CD4-positive, CD25-positive, alpha-beta regulatory T cell (primary cell): ENCODE data around the gene ENTREP1. TPM values are rescaled to one million over a fixed set of nuclear protein-coding genes. Genes with fewer than 3 reads are reported as not detected.

ENCODE experiments used
- ATAC-seq, 2 donors: fragments of 150-1000 bp; cut with Tn5 transposase; one replicate each; pipeline ENCODE4 v1.10.0; 2021; ENCODE audit warnings: low read depth in 2 of 2, moderate number of reproducible peaks in 2 of 2, moderate library complexity in 1 of 2
- DNase-seq, 3 donors: peaks; one replicate each; pipeline versions ENCODE4 v3.0.0 to v3.0.0-alpha.2; 2012 to 2022; ENCODE audit warnings: mixed read lengths in 1 of 3
- H3K27ac ChIP-seq: one replicate; pipeline ENCODE4 v1.7.0; 2013; ENCODE audit warnings: mild to moderate bottlenecking, low read length; ENCODE audit not compliant: insufficient read depth, poor library complexity, severe bottlenecking
- H3K27me3 ChIP-seq: one replicate; pipeline ENCODE4 v1.7.0; 2013; ENCODE audit warnings: low read length; ENCODE audit not compliant: control insufficient read depth, insufficient read depth
- H3K36me3 ChIP-seq: one replicate; pipeline ENCODE4 v1.7.0; 2013; ENCODE audit warnings: mild to moderate bottlenecking, low read length, moderate library complexity; ENCODE audit not compliant: control insufficient read depth, insufficient read depth
- H3K4me1 ChIP-seq: 2 replicates; pipeline ENCODE4 v1.7.0; 2013; ENCODE audit warnings: mild to moderate bottlenecking, low read length; ENCODE audit not compliant: insufficient read depth, control insufficient read depth, poor library complexity, severe bottlenecking
- H3K4me3 ChIP-seq: one replicate; pipeline ENCODE4 v1.7.0; 2013; ENCODE audit warnings: low read depth, mild to moderate bottlenecking, low read length, moderate library complexity
- H3K9me3 ChIP-seq, 2 experiments: 1 replicate in 1 of 2; 2 replicates in 1 of 2; pipeline ENCODE4 v1.7.0; 2013; ENCODE audit warnings: low read length in 2 of 2, mild to moderate bottlenecking in 1 of 2, moderate library complexity in 1 of 2; ENCODE audit not compliant: control insufficient read depth in 2 of 2
- H3K27ac Mint-ChIP-seq, 3 donors: one replicate each; pipeline ENCODE4 v1.8.0; 2020 to 2022; ENCODE audit warnings: mild to moderate bottlenecking in 3 of 3, mixed read lengths in 3 of 3, moderate library complexity in 2 of 3
- H3K27me3 Mint-ChIP-seq: one replicate; pipeline ENCODE4 v1.8.0; 2022; ENCODE audit warnings: mild to moderate bottlenecking, mixed read lengths
- H3K36me3 Mint-ChIP-seq: one replicate; pipeline ENCODE4 v1.8.0; 2020; ENCODE audit warnings: mixed read lengths
- H3K4me1 Mint-ChIP-seq, 4 donors: one replicate each; pipeline ENCODE4 v1.8.0; 2020 to 2022; ENCODE audit warnings: mixed read lengths in 4 of 4, mild to moderate bottlenecking in 1 of 4
- H3K4me3 Mint-ChIP-seq, 4 donors: one replicate each; pipeline ENCODE4 v1.8.0; 2020 to 2022; ENCODE audit warnings: mild to moderate bottlenecking in 4 of 4, mixed read lengths in 4 of 4, moderate library complexity in 3 of 4
- H3K9me3 Mint-ChIP-seq, 7 donors: one replicate each; pipeline ENCODE4 v1.8.0; 2020 to 2022; ENCODE audit warnings: mixed read lengths in 7 of 7, mild to moderate bottlenecking in 3 of 7, moderate library complexity in 2 of 7
- polyA plus RNA-seq, 4 donors: library from polyadenylated mRNA; unstranded; fragments of 300-500 nt; fragmentation: Illumina TruSeq; gene quantifications; one replicate each; pipeline ENCODE4 v1.2.3, GENCODE V29; 2021
- total RNA-seq: library from RNA; stranded (reverse); gene quantifications from one replicate; pipeline ENCODE4 v1.2.3, GENCODE V29; 2022

The ENTREP1 gene
- total and polyA plus RNA-seq, 5 donors from 2014 or later = not detected

DNA sequence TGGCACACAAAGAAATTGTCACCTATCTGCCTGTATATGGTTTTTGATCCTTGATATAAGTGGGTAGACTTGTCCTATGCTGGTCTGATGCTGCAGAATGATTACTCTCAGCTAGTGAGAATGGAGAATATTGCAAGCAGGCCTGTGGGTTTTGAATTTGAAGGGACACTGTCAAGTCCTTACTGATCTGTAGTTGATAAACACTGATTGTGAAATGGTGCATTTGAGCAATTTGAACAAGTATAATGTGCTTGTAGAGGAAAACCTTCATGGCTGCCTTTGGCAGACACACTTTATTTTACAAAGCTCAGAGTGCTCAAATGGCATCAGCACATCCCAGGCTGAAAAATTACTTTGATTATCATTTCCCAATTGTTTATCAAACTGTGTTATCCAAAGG is 9.3 kb downstream of the ENTREP1 start:
- Mint-ChIP-seq H3K9me3 (no peaks in the 10 kb centered on the region), H3K27ac (no peak overlapping the region), H3K27me3 (peaks cover 16% of the 10 kb centered on the region), H3K4me1 (no peaks in the 10 kb centered on the region), H3K36me3 (no peaks in the 10 kb centered on the region), H3K4me3 (no peak overlapping the region)
- Histone ChIP-seq H3K36me3 (no peaks in the 10 kb centered on the region), H3K27ac (no peak overlapping the region), H3K4me3 (no peak overlapping the region), H3K27me3 (peaks cover 3% of the 10 kb centered on the region), H3K4me1 (no peaks in the 10 kb centered on the region), H3K9me3 (no peaks in the 10 kb centered on the region)
- DNase-seq (no peak), ATAC-seq (no peak)

- Histone ChIP-seq H3K9me3 (no peaks in the 10 kb centered on the region), H3K36me3 (no peaks in the 10 kb centered on the region), H3K27me3 (no peaks in the 10 kb centered on the region), H3K4me1 (no peaks in the 10 kb centered on the region), H3K4me3 (no peak overlapping the region), H3K27ac (no peak overlapping the region)
- Mint-ChIP-seq H3K4me1 (no peaks in the 10 kb centered on the region), H3K27ac (no peak overlapping the region), H3K27me3 (no peaks in the 10 kb centered on the region), H3K4me3 (no peak overlapping the region), H3K36me3 (no peaks in the 10 kb centered on the region), H3K9me3 (peaks cover 0 to 3% (median 2%) of the 10 kb centered on the region in 7 donors)
- DNase-seq (no peak), ATAC-seq (no peak)
These were observed 14.6 kb downstream of the ENTREP1 start for GRCh38 chr9:69339620-69340019.

- no peak overlapping the region for H3K4me3 ChIP-seq
- H3K9me3 ChIP-seq = no peaks in the 10 kb centered on the region
- no peaks in the 10 kb centered on the region for H3K36me3 ChIP-seq
- Mint-ChIP-seq H3K27ac (no peak overlapping the region), H3K4me1 (no peaks in the 10 kb centered on the region), H3K4me3 (no peak overlapping the region), H3K27me3 (no peaks in the 10 kb centered on the region), H3K36me3 (no peaks in the 10 kb centered on the region), H3K9me3 (peaks cover 0 to 3% (median 2%) of the 10 kb centered on the region in 7 donors)
- no peaks in the 10 kb centered on the region for H3K4me1 ChIP-seq
- no peak overlapping the region for H3K27ac ChIP-seq
- DNase-seq (no peak), ATAC-seq (no peak)
- no peaks in the 10 kb centered on the region for H3K27me3 ChIP-seq
These were observed 15.6 kb downstream of the ENTREP1 start for GRCh38 chr9:69340631-69341030.

DNA sequence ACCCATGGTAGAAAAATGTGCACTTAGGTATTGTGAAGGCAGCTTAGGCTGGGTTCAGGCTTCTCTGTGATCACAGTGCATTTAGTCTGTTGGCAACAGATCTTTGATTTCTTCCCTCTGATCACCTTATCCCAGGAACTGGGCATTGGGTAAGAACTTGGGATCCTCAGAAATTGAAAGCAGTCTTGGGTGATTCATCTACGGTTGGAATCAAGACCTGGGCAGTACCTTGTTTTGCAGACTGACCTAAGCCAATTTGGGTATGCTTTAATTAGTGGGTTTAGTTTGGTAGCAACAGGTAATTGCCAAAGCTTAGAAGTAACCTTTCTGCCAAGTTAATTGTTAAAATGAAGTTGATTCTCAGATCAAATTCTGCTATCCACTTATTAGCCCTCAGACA is 17.8 kb downstream of the ENTREP1 start:
- Mint-ChIP-seq H3K4me3 (no peak overlapping the region), H3K36me3 (no peaks in the 10 kb centered on the region), H3K27me3 (peaks cover 5% of the 10 kb centered on the region), H3K9me3 (peaks cover 0 to 3% (median 2%) of the 10 kb centered on the region in 7 donors), H3K27ac (no peak overlapping the region), H3K4me1 (no peaks in the 10 kb centered on the region)
- no peak for ATAC-seq
- no peaks in the 10 kb centered on the region for H3K36me3 ChIP-seq
- H3K27ac ChIP-seq = no peak overlapping the region
- H3K9me3 ChIP-seq = no peaks in the 10 kb centered on the region
- no peaks in the 10 kb centered on the region for H3K4me1 ChIP-seq
- H3K27me3 ChIP-seq = peaks cover 2% of the 10 kb centered on the region
- H3K4me3 ChIP-seq = no peak overlapping the region
- no peak for DNase-seq

GRCh38 chr9:69344459-69344858 is 19.4 kb downstream of the ENTREP1 start:
- peaks cover 5% of the 10 kb centered on the region for H3K27me3 Mint-ChIP-seq
- peaks cover 0 to 3% (median 2%) of the 10 kb centered on the region in 7 donors for H3K9me3 Mint-ChIP-seq
- H3K4me3 Mint-ChIP-seq = no peak overlapping the region
- Histone ChIP-seq H3K9me3 (no peaks in the 10 kb centered on the region), H3K36me3 (no peaks in the 10 kb centered on the region), H3K27ac (no peak overlapping the region), H3K4me3 (no peak overlapping the region), H3K27me3 (peaks cover 2% of the 10 kb centered on the region), H3K4me1 (no peaks in the 10 kb centered on the region)
- no peak for ATAC-seq
- H3K27ac Mint-ChIP-seq = no peak overlapping the region
- no peak for DNase-seq
- no peaks in the 10 kb centered on the region for H3K4me1 Mint-ChIP-seq
- H3K36me3 Mint-ChIP-seq = no peaks in the 10 kb centered on the region

- Histone ChIP-seq H3K4me3 (no peak overlapping the region), H3K27ac (no peak overlapping the region), H3K4me1 (no peaks in the 10 kb centered on the region), H3K9me3 (no peaks in the 10 kb centered on the region), H3K27me3 (peaks cover 2% of the 10 kb centered on the region), H3K36me3 (no peaks in the 10 kb centered on the region)
- peaks cover 0 to 2% (median 0%) of the 10 kb centered on the region in 7 donors for H3K9me3 Mint-ChIP-seq
- no peak overlapping the region for H3K4me3 Mint-ChIP-seq
- H3K4me1 Mint-ChIP-seq = no peaks in the 10 kb centered on the region
- DNase-seq = no peak
- no peak overlapping the region for H3K27ac Mint-ChIP-seq
- no peak for ATAC-seq
- no peaks in the 10 kb centered on the region for H3K36me3 Mint-ChIP-seq
- peaks cover 10% of the 10 kb centered on the region for H3K27me3 Mint-ChIP-seq
These were observed 21.8 kb downstream of the ENTREP1 start for GRCh38 chr9:69346596-69347390.

DNA sequence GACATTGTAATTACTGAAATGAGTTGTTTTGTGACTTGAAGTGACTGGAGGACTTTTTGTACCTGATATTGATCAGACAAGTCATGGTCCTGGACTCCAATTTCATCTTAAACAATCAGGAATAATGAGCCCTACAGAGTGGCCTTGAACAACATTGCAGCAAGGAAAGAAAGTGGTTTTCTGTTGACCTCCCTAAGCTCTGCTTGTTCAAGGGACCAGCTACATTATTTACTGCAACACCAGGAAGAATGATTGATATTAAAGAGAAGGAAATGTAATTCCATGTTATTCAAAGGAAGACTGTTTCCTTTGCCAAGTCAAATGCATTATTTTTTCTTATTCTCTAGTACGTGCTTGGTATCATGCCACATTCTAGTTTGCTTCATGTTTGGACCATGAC is 22.6 kb downstream of the ENTREP1 start:
- no peaks in the 10 kb centered on the region for H3K36me3 ChIP-seq
- no peaks in the 10 kb centered on the region for H3K36me3 Mint-ChIP-seq
- no peaks in the 10 kb centered on the region for H3K4me1 Mint-ChIP-seq
- H3K4me3 Mint-ChIP-seq = no peak overlapping the region
- no peak overlapping the region for H3K4me3 ChIP-seq
- DNase-seq (no peak), ATAC-seq (no peak)
- H3K27me3 ChIP-seq = peaks cover 2% of the 10 kb centered on the region
- peaks cover 0 to 2% (median 0%) of the 10 kb centered on the region in 7 donors for H3K9me3 Mint-ChIP-seq
- no peaks in the 10 kb centered on the region for H3K4me1 ChIP-seq
- H3K27ac Mint-ChIP-seq = no peak overlapping the region
- H3K27me3 Mint-ChIP-seq = peaks cover 10% of the 10 kb centered on the region
- H3K9me3 ChIP-seq = no peaks in the 10 kb centered on the region
- H3K27ac ChIP-seq = no peak overlapping the region

GRCh38 chr9:69351227-69351626 is 26.2 kb downstream of the ENTREP1 start:
- Histone ChIP-seq H3K4me1 (no peaks in the 10 kb centered on the region), H3K9me3 (no peaks in the 10 kb centered on the region), H3K27ac (no peak overlapping the region), H3K4me3 (no peak overlapping the region), H3K36me3 (no peaks in the 10 kb centered on the region), H3K27me3 (peaks cover 2% of the 10 kb centered on the region)
- Mint-ChIP-seq H3K4me3 (no peak overlapping the region), H3K36me3 (no peaks in the 10 kb centered on the region), H3K9me3 (peaks cover 0 to 2% (median 0%) of the 10 kb centered on the region in 7 donors), H3K4me1 (no peaks in the 10 kb centered on the region), H3K27me3 (peaks cover 6% of the 10 kb centered on the region), H3K27ac (no peak overlapping the region)
- ATAC-seq = no peak
- no peak for DNase-seq
